ENCODE results near the gene NUDT13.

DNA sequence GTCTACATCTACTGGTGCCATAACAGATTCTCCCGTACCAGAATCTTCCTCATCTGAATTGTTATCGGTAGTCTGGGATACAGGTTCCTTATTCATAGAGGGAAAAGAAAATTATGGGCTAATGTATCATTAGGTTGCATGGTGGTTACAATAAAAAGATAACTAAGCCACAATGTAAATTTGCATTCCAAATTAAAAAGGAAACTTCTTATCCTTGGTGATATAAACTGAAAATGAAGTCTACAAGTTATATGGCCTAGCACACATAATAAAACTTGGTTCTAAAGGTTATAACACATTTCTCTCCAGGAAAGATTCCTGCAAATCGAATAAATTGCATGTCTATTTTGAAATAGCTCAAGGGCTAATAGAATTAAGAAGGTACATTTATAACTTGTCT is 24.5 kb downstream of the NUDT13 start:
- TF ChIP-seq, protein P1, sequence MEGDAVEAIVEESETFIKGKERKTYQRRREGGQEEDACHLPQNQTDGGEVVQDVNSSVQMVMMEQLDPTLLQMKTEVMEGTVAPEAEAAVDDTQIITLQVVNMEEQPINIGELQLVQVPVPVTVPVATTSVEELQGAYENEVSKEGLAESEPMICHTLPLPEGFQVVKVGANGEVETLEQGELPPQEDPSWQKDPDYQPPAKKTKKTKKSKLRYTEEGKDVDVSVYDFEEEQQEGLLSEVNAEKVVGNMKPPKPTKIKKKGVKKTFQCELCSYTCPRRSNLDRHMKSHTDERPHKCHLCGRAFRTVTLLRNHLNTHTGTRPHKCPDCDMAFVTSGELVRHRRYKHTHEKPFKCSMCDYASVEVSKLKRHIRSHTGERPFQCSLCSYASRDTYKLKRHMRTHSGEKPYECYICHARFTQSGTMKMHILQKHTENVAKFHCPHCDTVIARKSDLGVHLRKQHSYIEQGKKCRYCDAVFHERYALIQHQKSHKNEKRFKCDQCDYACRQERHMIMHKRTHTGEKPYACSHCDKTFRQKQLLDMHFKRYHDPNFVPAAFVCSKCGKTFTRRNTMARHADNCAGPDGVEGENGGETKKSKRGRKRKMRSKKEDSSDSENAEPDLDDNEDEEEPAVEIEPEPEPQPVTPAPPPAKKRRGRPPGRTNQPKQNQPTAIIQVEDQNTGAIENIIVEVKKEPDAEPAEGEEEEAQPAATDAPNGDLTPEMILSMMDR (IDR thresholded peaks at IDR 0.05): no peak
- TF ChIP-seq EP300 (IDR thresholded peaks at IDR 0.05) (no peak), POLR2A (IDR thresholded peaks at IDR 0.05) (no peak)
